Measurements from ENCODE around the gene TENM3. TPM values are rescaled to one million over a fixed set of nuclear protein-coding genes. Genes with fewer than 3 reads are reported as not detected.

Gene TENM3
- total and polyA plus RNA-seq, 2 of the 8 experiments (the other 6 are each of a cell fraction or from before 2014, with no cell fraction given): 36.9 to 69.3 TPM

GRCh38 chr4:182736207-182736606 lies 493.0 kb downstream of the TENM3 start:
- Histone ChIP-seq H3K4me2 (ENCODE audit: insufficient read depth in 1 of 2, low read depth in 2 of 2, low read length in 2 of 2) (no peak overlapping the region), H3K9ac (replicated peaks in 1 of 4; ENCODE audit: extremely low read depth in 1 of 4, low read depth in 3 of 4, low read length in 3 of 4) (no peak overlapping the region), H4K20me1 (replicated peaks in 1 of 2; ENCODE audit: control insufficient read depth in 1 of 2, insufficient read depth in 2 of 2, low read length in 2 of 2) (no peaks in the 10 kb centered on the region), H2BK5ac (ENCODE audit: low read depth, low read length) (no peak overlapping the region), H4K91ac (replicated peaks; ENCODE audit: insufficient read length, low read length) (no peak overlapping the region), H2AFZ (ENCODE audit: low read length) (no peak overlapping the region), H2BK15ac (ENCODE audit: low read length) (no peak overlapping the region), H3K4me1 (replicated peaks in 1 of 4; ENCODE audit: control insufficient read depth in 3 of 4, insufficient read depth in 4 of 4, low read length in 3 of 4) (no peaks in the 10 kb centered on the region), H3K4me3 (ENCODE audit: extremely low read depth in 1 of 4, insufficient read depth in 2 of 4, low read depth in 3 of 4, low read length in 4 of 4) (no peak overlapping the region), H3K23ac (ENCODE audit: insufficient read length) (no peak overlapping the region), H4K5ac (ENCODE audit: insufficient read length, low read depth, low read length) (no peak overlapping the region), H3K27ac (ENCODE audit: low read depth, low read length) (no peak overlapping the region), H4K8ac (ENCODE audit: extremely low read depth, insufficient read depth, low read length) (no peak overlapping the region), H3K79me1 (ENCODE audit: low read depth, low read length) (no peaks in the 10 kb centered on the region), H3K36me3 (ENCODE audit: control insufficient read depth in 2 of 4, insufficient read depth in 4 of 4, low read length in 3 of 4) (peaks cover 2 to 20% (median 10%) of the 10 kb centered on the region in 4 experiments; a peak in 7 of 8 replicates), H3K56ac (replicated peaks; ENCODE audit: insufficient read length, low read depth, low read length) (no peak overlapping the region), H2BK120ac (replicated peaks; ENCODE audit: low read depth, low read length) (no peak overlapping the region), H2BK12ac (ENCODE audit: low read depth, low read length) (no peak overlapping the region), H3K9me3 (ENCODE audit: insufficient read depth in 2 of 2, low read depth in 1 of 2, low read length in 1 of 2) (no peaks in the 10 kb centered on the region), H3K14ac (ENCODE audit: insufficient read length) (no peak overlapping the region), H3K27me3 (replicated peaks in 1 of 4; ENCODE audit: control insufficient read depth in 3 of 4, extremely low read depth in 1 of 4, insufficient read depth in 3 of 4, low read length in 3 of 4) (no peaks in the 10 kb centered on the region), H2BK20ac (ENCODE audit: low read length) (no peak overlapping the region), H3K18ac (ENCODE audit: extremely low read depth, low read length) (no peak overlapping the region), H2AK5ac (ENCODE audit: low read depth, low read length) (no peak overlapping the region), H3K23me2 (ENCODE audit: low read depth, low read length) (no peaks in the 10 kb centered on the region; the same call in 1 of the 2 replicates), H3K79me2 (ENCODE audit: control insufficient read depth in 1 of 2, insufficient read depth in 2 of 2, low read length in 2 of 2) (no peaks in the 10 kb centered on the region), H3K4ac (replicated peaks; ENCODE audit: insufficient read length, low read depth, low read length) (no peak overlapping the region)
- FAIRE-seq (no peak), DNase-seq (ENCODE audit: low read depth in 1 of 2, low spot score in 2 of 2) (no peak)
- ChIA-PET POLR2A (ENCODE audit: partially characterized antibody) (no interaction called here), CTCF (ENCODE audit: partially characterized antibody) (interaction anchor here (0.9 to 1.2 kb wide), 3 partner anchors 20 to 34 kb away, joined by 3 to 5 read pairs (median 3); no protein-coding TSS in a partner anchor)
- TF ChIP-seq POU5F1 (IDR thresholded peaks at IDR 0.05; ENCODE audit: low read depth, low read length): no peak
- no peak for TF ChIP-seq BACH1 (IDR thresholded peaks at IDR 0.05; ENCODE audit: low read length)
- 87% methylated on average over 2 of the region's 2 CpGs; no CpG with 5 or more reads in 1 of the 2 experiments for WGBS, 2 experiments (ENCODE audit: extremely low coverage in 1 of 2, insufficient coverage in 1 of 2, insufficient read length in 1 of 2, insufficient replicate concordance in 2 of 2, low coverage in 1 of 2, low lambda C conversion rate in 2 of 2, missing lambda C conversion rate in 1 of 2)
